ENCODE measurements around the gene ZCCHC14. TPM values are rescaled to one million over a fixed set of nuclear protein-coding genes. Genes with fewer than 3 reads are reported as not detected.

The ZCCHC14 gene
- total and polyA plus RNA-seq, 4 donors, result 7.4 to 31.1 (median 19.3) TPM

- no peak overlapping the region for H3K4me3 ChIP-seq
- no peaks in the 10 kb centered on the region for H3K9me3 ChIP-seq (ENCODE audit: control insufficient read depth in 4 of 4, insufficient read depth in 3 of 4, low read length in 3 of 4)
- WGBS, 2 donors, result 95 to 96% methylated on average over 15 of the region's 15 CpGs
- no peak for ATAC-seq (ENCODE audit: insufficient read depth, low FRiP score)
- no peak overlapping the region for H3K9ac ChIP-seq (ENCODE audit: insufficient read depth in 1 of 2, low read length in 2 of 2)
- H3K27me3 ChIP-seq (ENCODE audit: control insufficient read depth in 3 of 3, insufficient read depth in 3 of 3, low read length in 2 of 3), result no peaks in the 10 kb centered on the region
- no peak for TF ChIP-seq CTCF (IDR thresholded peaks at IDR 0.05; ENCODE audit: control extremely low read depth, extremely low read depth)
- H3K4me1 ChIP-seq (ENCODE audit: control insufficient read depth in 5 of 5, insufficient read depth in 5 of 5, low read length in 5 of 5), result no peaks in the 10 kb centered on the region
- no peak for DNase-seq
- H3K36me3 ChIP-seq (ENCODE audit: control insufficient read depth in 4 of 4, insufficient read depth in 4 of 4, low read length in 4 of 4), result peaks cover under 1 to 36% (median 26%) of the 10 kb centered on the region in 4 donors
- no peak overlapping the region for H3K27ac ChIP-seq (ENCODE audit: low read depth in 1 of 2, low read length in 1 of 2)
Observed at GRCh38 chr16:87423429-87423828, 69.4 kb downstream of the ZCCHC14 start.

- no peak for TF ChIP-seq CTCF (IDR thresholded peaks at IDR 0.05; ENCODE audit: control extremely low read depth, extremely low read depth)
Observed at GRCh38 chr16:87422106-87422505, 70.7 kb downstream of the ZCCHC14 start.

GRCh38 chr16:87421003-87421912, 71.6 kb downstream of the ZCCHC14 start:
- DNase-seq (no peak), ATAC-seq (ENCODE audit: insufficient read depth, low FRiP score) (no peak)
- H3K36me3 ChIP-seq (ENCODE audit: control insufficient read depth in 4 of 4, insufficient read depth in 4 of 4, low read length in 4 of 4), result peaks cover 4 to 48% (median 29%) of the 10 kb centered on the region in 4 donors
- no peak for TF ChIP-seq CTCF (IDR thresholded peaks at IDR 0.05; ENCODE audit: control extremely low read depth, extremely low read depth)
- 95 to 96% methylated on average over 25 of the region's 25 CpGs for WGBS, 2 donors
- H3K4me1 ChIP-seq (ENCODE audit: control insufficient read depth in 5 of 5, insufficient read depth in 5 of 5, low read length in 5 of 5), result no peaks in the 10 kb centered on the region
- no peak overlapping the region for H3K27ac ChIP-seq (ENCODE audit: low read depth in 1 of 2, low read length in 1 of 2)
- no peak overlapping the region for H3K9ac ChIP-seq (ENCODE audit: insufficient read depth in 1 of 2, low read length in 2 of 2)
- H3K27me3 ChIP-seq (ENCODE audit: control insufficient read depth in 3 of 3, insufficient read depth in 3 of 3, low read length in 2 of 3), result no peaks in the 10 kb centered on the region
- H3K4me3 ChIP-seq, result no peak overlapping the region
- no peaks in the 10 kb centered on the region for H3K9me3 ChIP-seq (ENCODE audit: control insufficient read depth in 4 of 4, insufficient read depth in 3 of 4, low read length in 3 of 4)

More at GRCh38 chr16:87422106-87422505, 70.7 kb downstream of the ZCCHC14 start:
- Histone ChIP-seq H3K36me3 (ENCODE audit: control insufficient read depth in 4 of 4, insufficient read depth in 4 of 4, low read length in 4 of 4) (peaks cover 4 to 46% (median 29%) of the 10 kb centered on the region in 4 donors), H3K4me1 (ENCODE audit: control insufficient read depth in 5 of 5, insufficient read depth in 5 of 5, low read length in 5 of 5) (no peaks in the 10 kb centered on the region), H3K27me3 (ENCODE audit: control insufficient read depth in 3 of 3, insufficient read depth in 3 of 3, low read length in 2 of 3) (no peaks in the 10 kb centered on the region), H3K4me3 (no peak overlapping the region), H3K27ac (ENCODE audit: low read depth in 1 of 2, low read length in 1 of 2) (no peak overlapping the region), H3K9ac (ENCODE audit: insufficient read depth in 1 of 2, low read length in 2 of 2) (no peak overlapping the region), H3K9me3 (ENCODE audit: control insufficient read depth in 4 of 4, insufficient read depth in 3 of 4, low read length in 3 of 4) (no peaks in the 10 kb centered on the region)
- 95 to 98% methylated on average over 11 of the region's 11 CpGs for WGBS, 2 donors
- no peak for ATAC-seq (ENCODE audit: insufficient read depth, low FRiP score)
- no peak for DNase-seq

All from lung (tissue), 12 donors.